SK-N-MC (cell line): ENCODE measurements around the gene HTATIP2.

Experiments
- EZH2 ChIP-seq: fragments of 200-600 bp; sonication (generic); IDR thresholded peaks from one replicate; pipeline ENCODE4 v1.6.1; 2017; ENCODE audit warnings: antibody characterized with exemption
- POLR2AphosphoS5 ChIP-seq: IDR thresholded peaks from 2 replicates; pipeline ENCODE4 v1.6.1; 2012; ENCODE audit warnings: mild to moderate bottlenecking, low read depth, low read length, borderline replicate concordance

DNA sequence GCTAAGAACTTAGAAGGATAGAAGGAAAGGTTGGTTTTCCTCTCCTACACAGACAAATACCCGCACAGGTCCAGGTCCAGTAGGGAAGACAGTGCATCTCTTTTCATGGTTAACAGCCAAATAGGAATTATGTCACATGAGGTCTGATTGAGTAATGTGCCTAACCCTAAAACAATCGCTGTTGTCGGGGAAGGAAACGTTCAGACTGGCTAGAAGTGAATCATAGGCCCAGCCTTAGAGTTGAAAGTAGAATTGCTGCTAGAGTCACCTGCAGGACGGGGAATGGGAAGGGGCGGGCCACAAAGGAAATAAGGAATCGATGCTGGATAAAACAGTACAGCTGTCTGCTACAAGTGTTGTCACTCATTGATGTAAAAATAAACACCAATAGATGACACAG lies 12.4 kb upstream of the HTATIP2 start:
- TF ChIP-seq POLR2AphosphoS5: no peak
- TF ChIP-seq EZH2: no peak
